Natural killer cell (primary cell): ENCODE measurements around the gene EMC10. TPM values are rescaled to one million over a fixed set of nuclear protein-coding genes. Genes with fewer than 3 reads are reported as not detected.
"Not testable (repeated sequence)": the region's sequence is repeated elsewhere in the genome, so short reads cannot be mapped to it uniquely, and the experiment has no call there.

ENCODE experiments used
- ATAC-seq, 3 donors: fragments of 150-1000 bp in 2 of 3; fragments of 200-7000 bp in 1 of 3; cut with Tn5 transposase; 1 replicate in 1 of 3; 2 replicates in 2 of 3; pipeline ENCODE4 v1.10.0; 2021; ENCODE audit warnings: mild to moderate bottlenecking in 2 of 3, moderate library complexity in 2 of 3
- DNase-seq, 2 donors: peaks; one replicate each; pipeline versions ENCODE4 v3.0.0 to v3.0.0-alpha.2; 2013 to 2021; ENCODE audit warnings: mixed read lengths in 1 of 2
- H3K27ac ChIP-seq: one replicate; pipeline ENCODE4 v1.5.1; 2013; ENCODE audit warnings: mild to moderate bottlenecking, low read length
- H3K27me3 ChIP-seq: one replicate; pipeline ENCODE4 v1.6.1; 2013; ENCODE audit warnings: low read length; ENCODE audit not compliant: control insufficient read depth, insufficient read depth
- H3K36me3 ChIP-seq: one replicate; pipeline ENCODE4 v1.6.1; 2013; ENCODE audit warnings: low read length; ENCODE audit not compliant: control insufficient read depth, insufficient read depth
- H3K4me1 ChIP-seq: one replicate; pipeline ENCODE4 v1.6.1; 2013; ENCODE audit warnings: low read length; ENCODE audit not compliant: control insufficient read depth, insufficient read depth
- H3K4me3 ChIP-seq: one replicate; pipeline ENCODE4 v1.5.1; 2013; ENCODE audit warnings: low read length
- H3K9me3 ChIP-seq: one replicate; pipeline ENCODE4 v1.6.1; 2013; ENCODE audit warnings: low read length; ENCODE audit not compliant: control insufficient read depth, insufficient read depth
- H3K27ac Mint-ChIP-seq, 2 donors: one replicate each; pipeline ENCODE4 v1.8.0; 2022; ENCODE audit warnings: mild to moderate bottlenecking in 2 of 2, mixed read lengths in 2 of 2, moderate library complexity in 1 of 2
- H3K27me3 Mint-ChIP-seq, 2 donors: one replicate each; pipeline ENCODE4 v1.8.0; 2022; ENCODE audit warnings: low read depth in 2 of 2, mixed read lengths in 2 of 2
- H3K36me3 Mint-ChIP-seq: one replicate; pipeline ENCODE4 v1.8.0; 2022; ENCODE audit warnings: mixed read lengths
- H3K4me1 Mint-ChIP-seq, 2 donors: one replicate each; pipeline ENCODE4 v1.8.0; 2022; ENCODE audit warnings: mixed read lengths in 2 of 2
- H3K4me3 Mint-ChIP-seq: one replicate; pipeline ENCODE4 v1.8.0; 2022; ENCODE audit warnings: mild to moderate bottlenecking, moderate library complexity, mixed read lengths
- H3K9me3 Mint-ChIP-seq, 2 donors: one replicate each; pipeline ENCODE4 v1.8.0; 2022; ENCODE audit warnings: mixed read lengths in 2 of 2
- WGBS: methylation state at CpG from one replicate; pipeline ENCODE4 v1.1.7; 2013; ENCODE audit warnings: missing lambda C conversion rate; ENCODE audit not compliant: insufficient coverage; 5-methylcytosine and 5-hydroxymethylcytosine counted together
- intact Hi-C: fragments of 100-400 bp; cut with micrococcal nuclease; formaldehyde crosslinking; loops from one replicate; pipeline ENCODE4 v1.14.2; 2022
- total RNA-seq, 4 donors: library from RNA; stranded (reverse); fragments of 120-200 nt in 1 of 4; gene quantifications; one replicate each; pipeline versions ENCODE4 v1.2.3 to v1.2.4, GENCODE V29; 2013 to 2022
- TF ChIP-seq, protein P1 (sequence below): fragments of 200-600 bp; IDR thresholded peaks from one replicate; pipeline ENCODE4 v1.8.0; 2022; ENCODE audit warnings: antibody characterized with exemption

Gene EMC10
- total RNA-seq, 3 donors from 2014 or later (not counting 1 experiment from before 2014, with no cell fraction given) = 79.5 to 85.1 (median 80.1) TPM

DNA sequence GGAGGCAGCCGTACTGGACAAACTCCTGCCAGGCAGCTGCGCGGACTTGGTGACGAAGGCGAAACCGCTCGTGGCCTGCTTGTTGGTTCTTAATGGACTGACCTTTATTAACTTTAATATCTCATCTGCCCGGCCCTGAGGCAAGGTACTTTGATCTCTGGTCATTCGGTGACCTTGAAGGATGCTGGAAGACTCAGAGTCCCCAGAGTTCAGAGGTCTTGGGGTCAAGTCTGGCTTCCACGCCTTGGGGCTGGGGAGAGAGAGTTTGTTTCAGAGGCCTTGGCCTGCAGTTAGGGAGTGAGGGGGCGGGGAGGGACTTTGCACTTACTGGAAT, 9.6 kb upstream of the EMC10 start:
- ATAC-seq (no peak), DNase-seq (no peak)
- intact Hi-C loops = no loop called here
- Mint-ChIP-seq H3K36me3 (no peaks in the 10 kb centered on the region), H3K27ac (no peak overlapping the region), H3K9me3 (no peaks in the 10 kb centered on the region), H3K27me3 (peaks cover 0 to 12% of the 10 kb centered on the region in 2 donors), H3K4me3 (no peak overlapping the region), H3K4me1 (no peaks in the 10 kb centered on the region)
- Histone ChIP-seq H3K27me3 (no peaks in the 10 kb centered on the region), H3K9me3 (no peaks in the 10 kb centered on the region), H3K36me3 (no peaks in the 10 kb centered on the region), H3K4me1 (no peaks in the 10 kb centered on the region), H3K4me3 (no peak overlapping the region), H3K27ac (no peak overlapping the region)
- 86% methylated on average over 11 of the region's 11 CpGs for WGBS
- TF ChIP-seq, protein P1, sequence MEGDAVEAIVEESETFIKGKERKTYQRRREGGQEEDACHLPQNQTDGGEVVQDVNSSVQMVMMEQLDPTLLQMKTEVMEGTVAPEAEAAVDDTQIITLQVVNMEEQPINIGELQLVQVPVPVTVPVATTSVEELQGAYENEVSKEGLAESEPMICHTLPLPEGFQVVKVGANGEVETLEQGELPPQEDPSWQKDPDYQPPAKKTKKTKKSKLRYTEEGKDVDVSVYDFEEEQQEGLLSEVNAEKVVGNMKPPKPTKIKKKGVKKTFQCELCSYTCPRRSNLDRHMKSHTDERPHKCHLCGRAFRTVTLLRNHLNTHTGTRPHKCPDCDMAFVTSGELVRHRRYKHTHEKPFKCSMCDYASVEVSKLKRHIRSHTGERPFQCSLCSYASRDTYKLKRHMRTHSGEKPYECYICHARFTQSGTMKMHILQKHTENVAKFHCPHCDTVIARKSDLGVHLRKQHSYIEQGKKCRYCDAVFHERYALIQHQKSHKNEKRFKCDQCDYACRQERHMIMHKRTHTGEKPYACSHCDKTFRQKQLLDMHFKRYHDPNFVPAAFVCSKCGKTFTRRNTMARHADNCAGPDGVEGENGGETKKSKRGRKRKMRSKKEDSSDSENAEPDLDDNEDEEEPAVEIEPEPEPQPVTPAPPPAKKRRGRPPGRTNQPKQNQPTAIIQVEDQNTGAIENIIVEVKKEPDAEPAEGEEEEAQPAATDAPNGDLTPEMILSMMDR = no peak

DNA sequence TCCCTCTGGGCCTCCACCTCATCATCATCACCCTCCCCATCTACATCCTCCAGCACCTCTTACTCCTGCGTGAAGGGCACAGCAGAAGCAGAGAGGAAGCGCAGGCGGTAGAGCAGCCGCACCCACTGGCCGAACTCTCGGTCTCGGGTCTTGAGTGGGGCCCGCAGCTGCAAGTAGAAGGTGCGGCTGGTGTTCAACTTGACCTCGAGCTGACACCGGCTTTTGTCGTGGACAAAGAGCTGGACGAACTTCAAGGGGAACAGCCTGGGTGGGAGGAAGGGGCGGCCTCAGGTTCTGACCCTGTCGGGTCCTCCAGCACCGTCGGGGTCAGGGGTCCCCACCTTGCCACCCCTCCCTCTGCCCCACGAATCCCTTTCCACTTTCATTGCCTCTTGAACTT, 8.7 kb upstream of the EMC10 start:
- TF ChIP-seq, protein P1 = no peak
- Mint-ChIP-seq H3K27ac (peak overlapping the region in 1 of 2 donors; percentile 24), H3K4me3 (no peak overlapping the region), H3K4me1 (no peaks in the 10 kb centered on the region), H3K9me3 (no peaks in the 10 kb centered on the region), H3K36me3 (no peaks in the 10 kb centered on the region), H3K27me3 (peaks cover 0 to 8% of the 10 kb centered on the region in 2 donors)
- H3K27me3 ChIP-seq = no peaks in the 10 kb centered on the region
- H3K4me3 ChIP-seq = no peak overlapping the region
- H3K27ac ChIP-seq = no peak overlapping the region
- H3K9me3 ChIP-seq = no peaks in the 10 kb centered on the region
- ATAC-seq (no peak), DNase-seq (no peak)
- WGBS = 79% methylated on average over 18 of the region's 18 CpGs
- H3K36me3 ChIP-seq = no peaks in the 10 kb centered on the region
- intact Hi-C loops = no loop called here
- H3K4me1 ChIP-seq = no peaks in the 10 kb centered on the region

DNA sequence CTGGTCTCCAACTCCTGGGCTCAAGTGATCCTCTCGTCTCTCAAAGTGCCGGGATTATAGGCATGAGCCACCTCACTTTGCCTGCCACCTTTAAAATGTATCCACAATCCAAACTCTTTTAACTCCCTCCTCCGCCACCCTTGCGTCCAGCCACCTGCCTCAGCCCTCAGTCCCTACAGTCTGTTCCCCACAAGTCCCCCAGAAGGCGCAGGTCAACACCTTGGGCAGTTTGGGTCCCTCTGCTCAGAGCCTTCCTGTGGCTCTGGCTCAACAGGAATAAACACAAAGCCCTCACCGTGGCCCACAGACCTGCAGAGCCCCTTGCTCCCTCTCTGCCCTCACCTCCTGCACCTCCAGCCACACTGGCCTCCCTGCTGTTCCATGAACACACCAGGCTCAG, 7.5 kb upstream of the EMC10 start:
- H3K27me3 Mint-ChIP-seq = peaks cover 0 to 8% of the 10 kb centered on the region in 2 donors

GRCh38 chr19:50473336-50473735, 3.0 kb upstream of the EMC10 start:
- H3K27me3 Mint-ChIP-seq, H3K36me3 Mint-ChIP-seq, ATAC-seq, H3K27me3 ChIP-seq, H3K27ac ChIP-seq, H3K27ac Mint-ChIP-seq, H3K4me3 Mint-ChIP-seq, H3K36me3 ChIP-seq, H3K9me3 Mint-ChIP-seq, DNase-seq, intact Hi-C loops, H3K9me3 ChIP-seq, H3K4me3 ChIP-seq: not testable (repeated sequence)
- H3K4me1 ChIP-seq = peaks cover 23% of the 10 kb centered on the region
- 63% methylated on average over 3 of the region's 3 CpGs for WGBS
- H3K4me1 Mint-ChIP-seq = peaks cover 20 to 36% of the 10 kb centered on the region in 2 donors

More for the DNA sequence above, 7.5 kb upstream of the EMC10 start:
- Histone ChIP-seq H3K4me3 (no peak overlapping the region), H3K36me3 (no peaks in the 10 kb centered on the region), H3K4me1 (no peaks in the 10 kb centered on the region), H3K27ac (no peak overlapping the region), H3K9me3 (no peaks in the 10 kb centered on the region), H3K27me3 (no peaks in the 10 kb centered on the region)
- no peak for ATAC-seq
- 87% methylated on average over 6 of the region's 6 CpGs for WGBS
- Mint-ChIP-seq H3K36me3 (no peaks in the 10 kb centered on the region), H3K4me1 (no peaks in the 10 kb centered on the region), H3K4me3 (no peak overlapping the region), H3K27ac (no peak overlapping the region), H3K9me3 (no peaks in the 10 kb centered on the region)
- DNase-seq = no peak
- TF ChIP-seq, protein P1 = no peak
- intact Hi-C loops = no loop called here
